GM23338 (cell line): Measurements from ENCODE around the gene APC. TPM values are rescaled to one million over a fixed set of nuclear protein-coding genes. Genes with fewer than 3 reads are reported as not detected.

Experiments
- ATAC-seq: fragments of 200-7000 bp; cut with Tn5 transposase; 3 replicates; pipeline ENCODE4 v1.9.1; 2020
- DNase-seq: peaks from one replicate; pipeline ENCODE4 v3.0.0-alpha.2; 2015; ENCODE audit warnings: low spot score
- H2AFZ ChIP-seq: fragments of 200-600 bp; sonication (generic); 2 replicates; pipeline ENCODE4 v1.8.0; 2016; ENCODE audit warnings: antibody characterized with exemption, mild to moderate bottlenecking, moderate library complexity
- H3F3A ChIP-seq: fragments of 200-600 bp; sonication (generic); replicated peaks from 2 replicates; pipeline ENCODE4 v1.8.0; 2017; ENCODE audit warnings: antibody characterized with exemption, mixed run types, low read depth
- H3K27ac ChIP-seq: fragments of 200-600 bp; sonication (generic); 2 replicates; pipeline ENCODE4 v1.6.1; 2016; ENCODE audit warnings: low read depth
- H3K27me3 ChIP-seq: fragments of 200-600 bp; sonication (generic); 2 replicates; pipeline ENCODE4 v1.8.0; 2016; ENCODE audit warnings: mild to moderate bottlenecking, mixed run types, moderate library complexity; ENCODE audit not compliant: insufficient read depth
- H3K36me3 ChIP-seq: fragments of 200-600 bp; sonication (generic); 2 replicates; pipeline ENCODE4 v1.8.0; 2016; ENCODE audit warnings: mild to moderate bottlenecking; ENCODE audit not compliant: insufficient read depth
- H3K4me1 ChIP-seq: fragments of 200-600 bp; sonication (generic); 2 replicates; pipeline ENCODE4 v1.8.0; 2016; ENCODE audit warnings: mild to moderate bottlenecking, moderate library complexity; ENCODE audit not compliant: insufficient read depth
- H3K4me2 ChIP-seq: fragments of 200-600 bp; sonication (generic); 2 replicates; pipeline ENCODE4 v1.7.1; 2017; ENCODE audit warnings: mixed run types
- H3K4me3 ChIP-seq: fragments of 200-600 bp; sonication (generic); 2 replicates; pipeline ENCODE4 v1.6.1; 2016; ENCODE audit warnings: mixed run types
- H3K79me2 ChIP-seq: fragments of 200-600 bp; sonication (generic); replicated peaks from 2 replicates; pipeline ENCODE4 v1.8.0; 2017; ENCODE audit warnings: mild to moderate bottlenecking; ENCODE audit not compliant: insufficient read depth
- H3K9me2 ChIP-seq: fragments of 200-600 bp; sonication (generic); 2 replicates; pipeline ENCODE4 v1.8.0; 2017; ENCODE audit not compliant: insufficient read depth
- H4K20me1 ChIP-seq: fragments of 200-600 bp; sonication (generic); replicated peaks from 2 replicates; pipeline ENCODE4 v1.8.0; 2017; ENCODE audit warnings: mild to moderate bottlenecking; ENCODE audit not compliant: insufficient read depth
- H3K27ac Mint-ChIP-seq: 2 replicates; pipeline ENCODE4 v1.8.0; 2020; ENCODE audit warnings: inconsistent platforms, mild to moderate bottlenecking, moderate library complexity, mixed read lengths
- H3K27me3 Mint-ChIP-seq: 3 replicates; pipeline ENCODE4 v1.8.0; 2022; ENCODE audit warnings: low read depth, mild to moderate bottlenecking, moderate library complexity, mixed read lengths, inconsistent platforms; ENCODE audit not compliant: insufficient read depth, poor library complexity
- H3K36me3 Mint-ChIP-seq: 3 replicates; pipeline ENCODE4 v1.8.0; 2021; ENCODE audit warnings: low read depth, mild to moderate bottlenecking, inconsistent platforms, moderate library complexity, mixed read lengths
- H3K4me1 Mint-ChIP-seq: 3 replicates; pipeline ENCODE4 v1.8.0; 2020; ENCODE audit warnings: mild to moderate bottlenecking, inconsistent platforms, mixed read lengths
- H3K4me3 Mint-ChIP-seq: 3 replicates; pipeline ENCODE4 v1.8.0; 2021; ENCODE audit warnings: moderate library complexity, mild to moderate bottlenecking, inconsistent platforms, mixed read lengths
- H3K9me3 Mint-ChIP-seq: 3 replicates; pipeline ENCODE4 v1.8.0; 2020; ENCODE audit warnings: moderate library complexity, mild to moderate bottlenecking, inconsistent platforms, mixed read lengths
- CREB1 ChIP-seq: fragments of 250-450 bp; sonication (Bioruptor Pico); IDR thresholded peaks from 2 replicates; pipeline ENCODE4 v1.5.0; 2020; ENCODE audit warnings: low read depth, mild to moderate bottlenecking, moderate library complexity
- CTCF ChIP-seq, 2 experiments: fragments of 200-600 bp in 1 of 2; sonication (generic) in 1 of 2; conservative IDR thresholded peaks; 2 replicates each; pipeline versions ENCODE4 v1.5.1 to v1.6.1; 2016 to 2017; ENCODE audit warnings: antibody characterized with exemption in 2 of 2, low read depth in 2 of 2, mild to moderate bottlenecking in 2 of 2, moderate library complexity in 1 of 2
- ETS1 ChIP-seq: IDR thresholded peaks from 2 replicates; pipeline ENCODE4 v1.6.1; 2016; ENCODE audit warnings: antibody characterized with exemption
- EZH2phosphoT487 ChIP-seq: fragments of 200-600 bp; sonication (generic); IDR thresholded peaks from one replicate; pipeline ENCODE4 v1.8.1; 2018; ENCODE audit warnings: antibody characterized with exemption; ENCODE audit not compliant: unreplicated experiment
- NANOG ChIP-seq: IDR thresholded peaks from 2 replicates; pipeline ENCODE4 v1.6.1; 2016; ENCODE audit warnings: antibody characterized with exemption, borderline replicate concordance
- POLR2AphosphoS5 ChIP-seq: IDR thresholded peaks from 2 replicates; pipeline ENCODE4 v1.6.1; 2016; ENCODE audit warnings: antibody characterized with exemption, low read depth
- REST ChIP-seq: IDR thresholded peaks from one replicate; pipeline ENCODE4 v1.6.1; 2018; ENCODE audit warnings: antibody characterized with exemption; ENCODE audit not compliant: unreplicated experiment
- STAT1 ChIP-seq: IDR thresholded peaks from one replicate; pipeline ENCODE4 v1.6.1; 2016; ENCODE audit warnings: antibody characterized with exemption; ENCODE audit not compliant: unreplicated experiment
- ZNF114 ChIP-seq: fragments of 250-450 bp; sonication (Bioruptor Pico); IDR thresholded peaks from 2 replicates; pipeline ENCODE4 v1.5.0; 2020; ENCODE audit warnings: mild to moderate bottlenecking, moderate library complexity
- ZNF331 ChIP-seq: fragments of 250-450 bp; sonication (Bioruptor Pico); IDR thresholded peaks from 2 replicates; pipeline ENCODE4 v1.5.0; 2020; ENCODE audit warnings: low read depth, mild to moderate bottlenecking, moderate library complexity
- ZNF462 ChIP-seq: fragments of 250-450 bp; sonication (Bioruptor Pico); IDR thresholded peaks from 2 replicates; pipeline ENCODE4 v1.5.0; 2020; ENCODE audit warnings: mild to moderate bottlenecking, moderate library complexity
- polyA plus RNA-seq: library from polyadenylated mRNA; unstranded; fragments of >200 nt; fragmentation: Nextera tagmentation; extraction: Ambion mirVana; gene quantifications from 2 replicates; pipeline ENCODE4 v1.2.1, GENCODE V29; 2016
- total RNA-seq: library from RNA; depleted of rRNA; stranded (reverse); fragments of >200 nt; shearing (Covaris generic); gene quantifications from 2 replicates; pipeline ENCODE4 v1.2.3, GENCODE V29; 2014

The APC gene
- total and polyA plus RNA-seq, 2 experiments from 2014 or later: 42.4 to 62.9 TPM

GRCh38 chr5:112691339-112691680 lies 46.4 kb upstream of the APC start:
- no peak for TF ChIP-seq NANOG
- TF ChIP-seq CTCF (conservative IDR thresholded peaks at IDR 0.05; ENCODE audit: low read depth in 2 of 2): no peak
- no peak for TF ChIP-seq REST
- no peak for TF ChIP-seq ZNF462 (CRISPR knock-in tag)
- no peak for TF ChIP-seq POLR2AphosphoS5
- no peak for TF ChIP-seq ZNF114
- TF ChIP-seq STAT1: no peak
- TF ChIP-seq ETS1: no peak
- TF ChIP-seq ZNF331 (CRISPR knock-in tag): no peak
- TF ChIP-seq CREB1: no peak
- no peak for TF ChIP-seq EZH2phosphoT487
- Histone ChIP-seq H3K36me3 (no peaks in the 10 kb centered on the region), H3K4me2 (no peak overlapping the region), H3K4me1 (peaks cover 11% of the 10 kb centered on the region), H3K27me3 (no peaks in the 10 kb centered on the region), H2AFZ (no peak overlapping the region), H3K9me2 (no peaks in the 10 kb centered on the region), H3K4me3 (no peak overlapping the region), H3K79me2 (no peaks in the 10 kb centered on the region), H3F3A (no peaks in the 10 kb centered on the region), H3K27ac (no peak overlapping the region), H4K20me1 (no peaks in the 10 kb centered on the region)
- peaks cover 9% of the 10 kb centered on the region for H3K4me1 Mint-ChIP-seq
- no peak for DNase-seq
- no peak; the same call in 2 of the 3 replicates for ATAC-seq
- H3K9me3 Mint-ChIP-seq: no peaks in the 10 kb centered on the region; the same call in 2 of the 3 replicates
- no peak overlapping the region for H3K27ac Mint-ChIP-seq
- H3K4me3 Mint-ChIP-seq: no peak overlapping the region
- peaks cover 3% of the 10 kb centered on the region for H3K27me3 Mint-ChIP-seq
- no peaks in the 10 kb centered on the region for H3K36me3 Mint-ChIP-seq
